ENCODE results near the gene FAM124B.

Gene FAM124B

DNA sequence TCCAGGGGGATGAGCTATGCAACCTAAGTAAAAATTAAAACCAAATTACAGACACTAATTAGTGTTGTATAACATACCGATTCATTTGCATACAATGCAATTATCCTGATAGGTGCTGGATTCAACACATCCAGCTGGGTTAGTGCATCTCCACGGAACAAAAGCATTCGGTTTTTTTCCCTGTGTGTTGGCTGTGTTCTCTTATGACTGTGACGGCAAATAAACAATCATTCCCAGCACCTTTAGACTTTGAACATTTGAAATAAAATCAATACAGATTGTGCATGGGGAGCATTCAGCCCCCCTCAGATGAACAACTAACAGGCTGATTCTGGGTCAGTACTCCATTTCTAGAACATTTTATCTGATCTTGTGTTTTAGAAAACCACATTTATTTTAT is 22.7 kb downstream of the FAM124B start:
- DNase-seq: no peak

DNA sequence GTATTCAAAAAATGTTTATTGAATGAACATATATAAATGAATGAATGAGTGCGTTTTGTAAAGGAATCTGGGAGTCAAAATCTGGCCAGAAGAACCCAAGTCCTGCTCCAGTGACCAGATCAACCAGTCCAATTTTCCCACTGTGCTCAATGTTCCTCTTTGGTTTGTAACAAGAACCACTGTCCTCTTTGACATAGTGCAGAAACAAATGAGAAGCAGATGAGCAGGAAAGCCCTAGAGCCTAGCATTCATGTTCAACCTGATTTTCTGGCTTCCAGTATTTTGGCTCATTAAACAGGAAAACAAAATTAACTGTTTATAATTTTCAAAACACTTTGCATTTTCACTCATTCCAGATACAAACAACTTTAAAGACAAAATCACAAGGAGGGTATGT is 23.2 kb downstream of the FAM124B start:
- DNase-seq: no peak

- DNase-seq: no peak
These were observed 23.9 kb downstream of the FAM124B start for GRCh38 chr2:224377751-224378700.

DNA sequence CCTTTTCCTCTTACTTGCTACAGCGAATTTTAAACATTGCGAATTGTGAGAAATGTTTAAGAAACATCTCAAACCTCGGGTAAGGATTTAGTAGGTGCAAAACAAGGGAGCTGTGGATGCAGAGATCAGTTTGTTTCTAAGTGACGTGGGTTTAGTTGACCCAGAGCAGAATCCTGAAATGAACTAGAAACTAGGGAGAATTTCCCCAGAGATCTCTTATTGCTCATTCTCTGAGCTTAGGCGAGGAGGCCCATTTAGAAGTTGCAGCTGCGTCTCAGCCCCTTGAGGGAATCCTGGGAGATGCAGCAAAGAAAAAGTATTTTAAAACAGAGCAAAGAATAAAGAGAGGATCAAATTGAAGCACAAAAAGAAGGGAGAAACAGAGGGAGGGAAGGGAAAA is 29.3 kb downstream of the FAM124B start:
- DNase-seq: no peak

GRCh38 chr2:224369028-224369632 is 32.8 kb downstream of the FAM124B start:
- DNase-seq: peak; percentile 22

GRCh38 chr2:224366267-224366844 is 35.6 kb downstream of the FAM124B start:
- no peak for DNase-seq

DNA sequence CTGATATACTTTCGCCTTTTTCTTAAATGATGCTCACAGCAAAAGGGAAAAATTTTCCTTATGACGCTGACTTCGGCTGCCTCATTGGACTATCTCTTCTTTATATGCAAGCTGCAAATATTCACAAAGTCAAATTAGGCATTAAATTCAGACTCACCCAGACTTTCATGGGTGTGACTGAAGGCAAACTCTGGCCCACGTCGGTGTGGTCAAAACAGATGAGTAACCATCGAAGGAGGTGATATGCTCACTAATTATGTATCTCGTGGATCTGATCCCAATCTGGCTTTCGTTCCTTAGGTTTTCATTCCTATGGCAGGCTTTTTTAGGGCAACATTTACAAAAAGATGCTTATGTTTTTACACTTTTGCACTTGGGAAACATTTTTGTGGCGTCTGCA is 36.6 kb downstream of the FAM124B start:
- no peak for DNase-seq

GRCh38 chr2:224363281-224363680 is 38.6 kb downstream of the FAM124B start:
- no peak for DNase-seq

- DNase-seq: no peak
These were observed 39.8 kb downstream of the FAM124B start for GRCh38 chr2:224362094-224362493.

DNA sequence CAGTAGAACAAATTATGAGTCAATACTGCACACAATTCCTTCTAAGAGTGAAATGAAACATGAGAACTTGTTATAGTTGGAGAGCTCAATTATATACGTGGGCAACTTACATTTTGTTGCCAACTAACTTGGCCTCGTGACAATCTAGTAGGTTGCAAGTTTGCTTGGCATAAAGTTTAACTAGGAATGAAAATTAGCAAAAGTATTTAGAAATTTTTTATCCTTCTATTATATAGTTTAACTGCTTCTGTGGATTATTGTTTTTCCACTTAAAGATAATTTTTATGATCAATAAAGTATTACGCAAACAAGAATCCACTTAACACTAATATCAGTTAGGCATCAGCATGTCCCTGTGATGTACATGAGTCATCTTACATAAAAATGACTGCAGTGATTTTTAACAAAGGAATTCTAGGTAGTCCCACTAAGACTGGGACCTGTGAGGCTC is 41.1 kb downstream of the FAM124B start:
- DNase-seq: no peak

GRCh38 chr2:224359569-224359968 is 42.3 kb downstream of the FAM124B start:
- no peak for DNase-seq

- no peak for DNase-seq
These were observed 44.6 kb downstream of the FAM124B start for GRCh38 chr2:224357098-224357901.

GRCh38 chr2:224354632-224355211 is 47.2 kb downstream of the FAM124B start:
- no peak for DNase-seq

GRCh38 chr2:224350703-224351102 is 51.2 kb downstream of the FAM124B start:
- DNase-seq: no peak

GRCh38 chr2:224349396-224349795 is 52.5 kb downstream of the FAM124B start:
- no peak for DNase-seq

DNA sequence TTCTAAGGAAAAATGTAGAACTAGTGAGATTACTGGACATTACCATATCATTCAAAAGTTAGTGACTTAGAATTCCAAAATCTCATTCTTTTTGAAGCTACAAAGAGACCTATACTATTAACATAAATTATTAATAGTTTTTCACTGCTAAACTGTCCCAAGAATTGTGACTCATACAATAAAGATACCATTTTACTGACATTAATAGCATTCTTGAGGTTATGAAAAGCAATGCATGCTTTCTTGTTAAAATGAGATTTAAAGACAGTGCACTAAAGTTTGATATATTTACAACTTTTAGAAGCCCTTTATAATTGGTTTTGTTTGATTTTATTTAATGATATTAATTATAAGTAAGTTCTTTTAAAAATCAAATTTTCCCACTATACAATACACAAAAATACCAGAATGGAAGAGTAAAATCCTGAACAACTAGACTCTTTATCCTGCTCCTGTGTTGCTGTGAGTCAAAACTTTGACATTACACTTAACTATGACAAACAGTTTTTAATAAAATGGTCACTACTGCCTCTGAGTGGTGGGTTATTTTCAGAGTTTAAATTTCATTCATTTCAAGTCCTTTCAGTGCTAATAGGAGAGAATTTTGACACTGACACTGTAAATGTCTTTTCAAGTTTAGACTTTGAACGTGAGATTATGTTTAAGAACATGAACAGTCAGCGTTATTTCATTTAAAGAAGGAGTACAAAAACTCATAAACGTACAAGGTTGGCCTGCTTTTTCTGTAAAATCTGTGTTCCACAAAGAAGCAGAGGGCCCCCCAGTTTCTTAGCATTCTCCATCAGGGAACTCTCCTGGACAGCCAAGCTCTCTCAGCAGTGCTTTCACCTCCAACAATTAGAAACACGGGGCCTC is 54.5 kb downstream of the FAM124B start:
- no peak for DNase-seq

DNA sequence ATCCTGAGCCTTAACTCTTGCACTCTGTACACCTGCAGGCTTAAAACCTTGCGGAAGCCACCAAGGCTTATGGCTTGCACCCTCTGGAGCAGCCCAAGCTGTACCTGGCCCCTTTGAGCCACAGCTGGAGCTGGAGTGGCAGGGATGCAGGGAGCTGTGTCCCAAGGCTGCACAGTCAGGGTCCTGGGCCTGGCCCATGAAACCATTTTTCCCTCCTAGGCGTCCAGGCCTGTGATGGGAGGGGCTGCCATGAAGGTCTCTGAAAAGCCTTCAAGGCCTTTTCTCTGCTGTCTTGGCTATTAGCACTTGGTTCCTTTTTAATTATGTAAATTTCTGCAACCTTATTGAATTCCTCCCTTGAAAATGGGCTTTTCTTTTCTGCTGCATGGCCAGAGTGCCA is 56.4 kb downstream of the FAM124B start:
- no peak for DNase-seq

GRCh38 chr2:224343226-224343625 is 58.7 kb downstream of the FAM124B start:
- DNase-seq: no peak

DNA sequence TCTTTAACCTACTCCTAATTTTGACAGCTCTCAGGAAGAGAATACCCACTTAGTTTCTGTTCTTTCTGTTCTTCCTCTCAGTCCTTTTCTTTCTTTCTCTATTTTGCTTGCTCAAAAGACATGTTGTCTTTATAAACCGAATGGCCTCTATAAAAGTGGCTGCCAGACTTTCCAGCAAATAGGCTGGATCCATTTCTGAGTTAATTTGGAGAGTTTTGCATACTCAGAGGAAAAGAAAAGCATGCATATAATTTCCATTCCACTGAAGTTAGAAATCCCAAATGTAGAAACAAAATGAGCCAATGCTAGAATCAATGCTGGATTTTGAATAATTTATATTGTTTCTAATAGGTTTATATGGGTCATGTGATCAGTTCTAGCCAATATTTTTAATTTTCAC is 65.9 kb downstream of the FAM124B start:
- DNase-seq: no peak

- no peak for DNase-seq
These were observed 67.2 kb downstream of the FAM124B start for GRCh38 chr2:224334726-224335125.

GRCh38 chr2:224333726-224334482 is 68.0 kb downstream of the FAM124B start:
- no peak for DNase-seq

Measured in NCI-H1048 (cell line).